ENCODE measurements around the gene FAXC. TPM values are rescaled to one million over a fixed set of nuclear protein-coding genes. Genes with fewer than 3 reads are reported as not detected.

FAXC gene
- total RNA-seq = 1.9 and 8.6 TPM in 2 replicates

GRCh38 chr6:99349171-99350141 lies at the start of gene FAXC:
Gene FAXC (minus strand): TSS chr6:99349674. CDS start chr6:99349372, 302 bp downstream.

GRCh38 chr6:99393698-99394531 lies 44.4 kb upstream of the FAXC start, which contains the start of gene COQ3:
Gene COQ3 (minus strand): TSS chr6:99394195. CDS start chr6:99394179, 16 bp downstream.

Other genes with a start within 250 kb of the FAXC start
- gene COQ3, start 44.5 kb upstream of the FAXC start, total RNA-seq = 14.4 and 24.2 TPM in 2 replicates
- 20.5 and 44.1 TPM in 2 replicates for gene PNISR, start 75.6 kb upstream of the FAXC start, total RNA-seq
- 9.8 and 23.9 TPM in 2 replicates for gene USP45, start 165.7 kb upstream of the FAXC start, total RNA-seq
- 83.3 and 91.6 TPM in 2 replicates for gene CCNC, start 219.0 kb upstream of the FAXC start, total RNA-seq